Amniotic epithelial cell (primary cell): ENCODE data around the gene GNAI2.
"Not testable (repeated sequence)": the region's sequence is repeated elsewhere in the genome, so short reads cannot be mapped to it uniquely, and the experiment has no call there.

Source experiments
- DNase-seq: peaks from one replicate; pipeline ENCODE4 v3.0.0-alpha.2; 2010; ENCODE audit warnings: low read depth

GNAI2 gene

GRCh38 chr3:50245251-50245745, 9.3 kb downstream of the GNAI2 start:
- DNase-seq = peak; percentile 68

GRCh38 chr3:50245831-50246516, 10.0 kb downstream of the GNAI2 start:
- peak; percentile 32 for DNase-seq

- DNase-seq = peak; percentile 99
Observed at GRCh38 chr3:50246517-50246954, 10.5 kb downstream of the GNAI2 start.

GRCh38 chr3:50248387-50248786, 12.4 kb downstream of the GNAI2 start:
- DNase-seq = no peak

GRCh38 chr3:50249457-50249856, 13.5 kb downstream of the GNAI2 start:
- DNase-seq = peak; percentile 81

- DNase-seq = no peak
Observed at GRCh38 chr3:50250514-50250913, 14.5 kb downstream of the GNAI2 start.

- DNase-seq = peak; percentile 98
Observed at GRCh38 chr3:50251220-50251619, 15.2 kb downstream of the GNAI2 start.

GRCh38 chr3:50254577-50255250, 18.7 kb downstream of the GNAI2 start:
- peak; percentile 61 for DNase-seq

GRCh38 chr3:50255251-50255615, 19.2 kb downstream of the GNAI2 start:
- DNase-seq = no peak

GRCh38 chr3:50256978-50257890, 21.2 kb downstream of the GNAI2 start:
- DNase-seq = no peak

GRCh38 chr3:50258029-50258680, 22.2 kb downstream of the GNAI2 start:
- DNase-seq = no peak

GRCh38 chr3:50258979-50259378, 23.0 kb downstream of the GNAI2 start:
- no peak for DNase-seq

GRCh38 chr3:50259432-50260026, 23.5 kb downstream of the GNAI2 start:
- DNase-seq = no peak

GRCh38 chr3:50260027-50260941, 24.3 kb downstream of the GNAI2 start:
- DNase-seq = peak; percentile 73

GRCh38 chr3:50260942-50261441, 25.0 kb downstream of the GNAI2 start:
- no peak for DNase-seq

- no peak for DNase-seq
Observed at GRCh38 chr3:50261505-50261904, 25.5 kb downstream of the GNAI2 start.

- DNase-seq = not testable (repeated sequence)
Observed at GRCh38 chr3:50262200-50262599, 26.2 kb downstream of the GNAI2 start.

- no peak for DNase-seq
Observed at GRCh38 chr3:50262778-50263177, 26.8 kb downstream of the GNAI2 start.

GRCh38 chr3:50263478-50264382, 27.7 kb downstream of the GNAI2 start:
- DNase-seq = no peak
